ENCODE measurements around the gene C18orf63.

Gene C18orf63

DNA sequence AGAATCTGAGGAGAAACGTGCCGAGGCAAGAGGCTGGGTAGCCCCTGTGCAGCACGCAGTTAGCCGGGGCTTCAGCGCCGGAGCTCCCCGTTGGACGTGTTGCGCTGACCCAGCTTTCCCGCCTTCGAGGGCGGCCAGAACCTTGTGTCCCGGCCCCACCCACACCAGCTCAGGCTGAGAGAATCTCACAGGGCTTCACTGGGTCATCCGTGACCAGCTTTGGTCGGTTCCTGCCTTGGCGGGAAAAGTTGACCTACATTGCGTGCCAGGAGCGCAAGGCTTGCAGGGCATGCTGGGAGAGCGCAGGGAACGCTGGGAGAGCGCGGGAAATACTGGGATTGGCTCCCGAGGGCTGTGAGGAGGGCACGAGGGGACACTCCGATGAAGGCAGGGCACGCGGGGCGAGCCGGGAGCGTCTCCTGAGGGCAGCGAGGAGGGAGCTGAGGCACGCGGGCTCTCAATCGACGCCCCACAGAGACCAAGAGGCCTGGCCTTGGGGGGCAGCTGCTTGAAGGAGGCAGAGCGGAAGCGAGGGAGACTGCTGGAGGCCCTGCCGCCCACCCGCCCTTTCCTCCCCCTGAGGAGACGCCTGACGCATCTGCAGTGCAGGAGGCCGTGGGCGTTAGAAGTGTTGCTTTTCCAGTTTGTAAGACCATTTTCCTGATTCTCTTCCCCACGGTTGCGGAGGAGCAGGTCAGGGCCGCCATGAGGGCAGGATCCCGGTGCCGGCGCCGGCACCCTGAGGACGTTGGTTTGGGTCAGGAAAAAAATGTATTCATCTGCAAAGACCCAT, at the start of gene C18orf63:
TSS of gene C18orf63 (plus strand) at position 376 of the 793 bp plus-strand sequence. CDS start 2,027 bp downstream, outside the sequence.
- H3K4me1 ChIP-seq (ENCODE audit: control insufficient read depth, low read length) = no peaks in the 10 kb centered on the region
- H3K9me2 ChIP-seq (replicated peaks; ENCODE audit: control insufficient read depth, low read length) = no peaks in the 10 kb centered on the region
- TF ChIP-seq, protein P1, sequence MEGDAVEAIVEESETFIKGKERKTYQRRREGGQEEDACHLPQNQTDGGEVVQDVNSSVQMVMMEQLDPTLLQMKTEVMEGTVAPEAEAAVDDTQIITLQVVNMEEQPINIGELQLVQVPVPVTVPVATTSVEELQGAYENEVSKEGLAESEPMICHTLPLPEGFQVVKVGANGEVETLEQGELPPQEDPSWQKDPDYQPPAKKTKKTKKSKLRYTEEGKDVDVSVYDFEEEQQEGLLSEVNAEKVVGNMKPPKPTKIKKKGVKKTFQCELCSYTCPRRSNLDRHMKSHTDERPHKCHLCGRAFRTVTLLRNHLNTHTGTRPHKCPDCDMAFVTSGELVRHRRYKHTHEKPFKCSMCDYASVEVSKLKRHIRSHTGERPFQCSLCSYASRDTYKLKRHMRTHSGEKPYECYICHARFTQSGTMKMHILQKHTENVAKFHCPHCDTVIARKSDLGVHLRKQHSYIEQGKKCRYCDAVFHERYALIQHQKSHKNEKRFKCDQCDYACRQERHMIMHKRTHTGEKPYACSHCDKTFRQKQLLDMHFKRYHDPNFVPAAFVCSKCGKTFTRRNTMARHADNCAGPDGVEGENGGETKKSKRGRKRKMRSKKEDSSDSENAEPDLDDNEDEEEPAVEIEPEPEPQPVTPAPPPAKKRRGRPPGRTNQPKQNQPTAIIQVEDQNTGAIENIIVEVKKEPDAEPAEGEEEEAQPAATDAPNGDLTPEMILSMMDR (IDR thresholded peaks at IDR 0.05; ENCODE audit: low read depth, low read length, poor library complexity, severe bottlenecking) = no peak
- no peak within 1 kb of the TSS for H3K4me2 ChIP-seq (ENCODE audit: low read length)
- H3K4me3 ChIP-seq (ENCODE audit: low read length) = no peak within 1 kb of the TSS
- H3K27ac ChIP-seq (ENCODE audit: low read depth, low read length) = no peak within 1 kb of the TSS
- H3F3A ChIP-seq (ENCODE audit: control insufficient read depth, insufficient read depth) = no peaks in the 10 kb centered on the region
- H3K36me3 ChIP-seq (ENCODE audit: control insufficient read depth, low read length) = no peaks in the 10 kb centered on the region
- 0 out of 2 replicates have a peak, but pooled peaks cover 2% of the 10 kb centered on the region for H3K27me3 ChIP-seq (ENCODE audit: control insufficient read depth, low read length)
- H3K9me3 ChIP-seq (ENCODE audit: control insufficient read depth, insufficient read depth, low read length) = peaks cover 4% of the 10 kb centered on the region; the same call in 1 of the 2 replicates
- H4K20me1 ChIP-seq (ENCODE audit: control insufficient read depth, insufficient read depth, low read depth, low read length) = no peaks in the 10 kb centered on the region
- no peaks in the 10 kb centered on the region for H3K79me2 ChIP-seq (ENCODE audit: control insufficient read depth, low read length)

DNA sequence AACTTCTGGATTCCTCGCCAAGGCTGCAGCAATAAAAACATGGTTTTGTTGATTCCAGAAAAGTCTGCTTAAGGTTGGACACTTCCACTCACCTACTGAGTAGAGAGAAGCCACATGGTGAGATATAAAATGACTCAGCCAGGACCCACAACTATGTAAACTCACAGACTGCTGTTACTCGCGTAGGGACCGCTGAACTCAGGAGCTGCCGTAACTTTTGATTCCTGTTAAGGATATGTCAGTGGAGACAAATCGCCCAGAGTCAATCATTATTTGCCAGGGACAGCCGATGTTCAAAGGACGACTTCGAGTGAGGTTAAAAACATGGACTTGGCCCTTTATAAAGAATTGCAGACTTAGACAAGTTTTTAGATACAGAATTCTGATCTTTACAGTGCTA, 49.5 kb upstream of the C18orf63 start:
- no peaks in the 10 kb centered on the region for H3K79me2 ChIP-seq (ENCODE audit: control insufficient read depth, low read length)
- no peaks in the 10 kb centered on the region for H4K20me1 ChIP-seq (ENCODE audit: control insufficient read depth, insufficient read depth, low read depth, low read length)
- H3K4me3 ChIP-seq (ENCODE audit: low read length) = no peak overlapping the region
- H3K27ac ChIP-seq (ENCODE audit: low read depth, low read length) = no peak overlapping the region
- H3F3A ChIP-seq (ENCODE audit: control insufficient read depth, insufficient read depth) = no peaks in the 10 kb centered on the region
- H3K4me2 ChIP-seq (ENCODE audit: low read length) = no peak overlapping the region
- no peaks in the 10 kb centered on the region for H3K4me1 ChIP-seq (ENCODE audit: control insufficient read depth, low read length)
- H3K36me3 ChIP-seq (ENCODE audit: control insufficient read depth, low read length) = no peaks in the 10 kb centered on the region
- no peaks in the 10 kb centered on the region for H3K9me3 ChIP-seq (ENCODE audit: control insufficient read depth, insufficient read depth, low read length)
- H3K9me2 ChIP-seq (replicated peaks; ENCODE audit: control insufficient read depth, low read length) = no peaks in the 10 kb centered on the region
- no peaks in the 10 kb centered on the region for H3K27me3 ChIP-seq (ENCODE audit: control insufficient read depth, low read length)
- no peak for TF ChIP-seq EZH2phosphoT487 (IDR thresholded peaks at IDR 0.05; ENCODE audit: borderline replicate concordance, low read length)
- TF ChIP-seq, protein P1 (IDR thresholded peaks at IDR 0.05; ENCODE audit: low read depth, low read length, poor library complexity, severe bottlenecking) = no peak

DNA sequence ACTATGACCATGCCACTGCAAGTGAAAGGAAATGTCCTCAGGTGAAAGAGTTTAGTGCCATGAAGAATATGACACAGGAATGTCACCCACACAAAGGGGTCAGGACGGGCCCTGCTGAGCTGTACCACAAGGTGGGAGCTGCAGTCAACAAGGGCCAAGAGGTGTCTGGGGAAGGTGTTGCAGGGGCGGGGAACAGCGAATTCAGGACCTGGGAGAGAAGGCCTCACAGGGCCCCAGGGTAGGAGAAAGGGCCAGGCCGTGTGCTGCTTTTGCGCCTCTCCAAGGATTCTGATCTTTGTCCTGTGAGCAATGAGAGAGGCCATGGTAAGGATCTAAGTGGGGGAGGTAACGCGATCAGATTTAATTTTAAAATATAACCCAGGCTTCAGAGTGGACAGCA, 47.5 kb upstream of the C18orf63 start:
- Histone ChIP-seq H3K4me1 (ENCODE audit: control insufficient read depth, low read length) (no peaks in the 10 kb centered on the region), H4K20me1 (ENCODE audit: control insufficient read depth, insufficient read depth, low read depth, low read length) (no peaks in the 10 kb centered on the region), H3K9me3 (ENCODE audit: control insufficient read depth, insufficient read depth, low read length) (no peaks in the 10 kb centered on the region), H3K4me2 (ENCODE audit: low read length) (no peak overlapping the region), H3K27ac (ENCODE audit: low read depth, low read length) (no peak overlapping the region), H3K4me3 (ENCODE audit: low read length) (no peak overlapping the region), H3K79me2 (ENCODE audit: control insufficient read depth, low read length) (no peaks in the 10 kb centered on the region), H3F3A (ENCODE audit: control insufficient read depth, insufficient read depth) (no peaks in the 10 kb centered on the region), H3K36me3 (ENCODE audit: control insufficient read depth, low read length) (no peaks in the 10 kb centered on the region), H3K9me2 (replicated peaks; ENCODE audit: control insufficient read depth, low read length) (no peaks in the 10 kb centered on the region), H3K27me3 (ENCODE audit: control insufficient read depth, low read length) (no peaks in the 10 kb centered on the region)
- TF ChIP-seq EZH2phosphoT487 (IDR thresholded peaks at IDR 0.05; ENCODE audit: borderline replicate concordance, low read length) = no peak
- TF ChIP-seq, protein P1 (IDR thresholded peaks at IDR 0.05; ENCODE audit: low read depth, low read length, poor library complexity, severe bottlenecking) = no peak

Data from DOHH2 (cell line).